Breast epithelium (tissue), 3 donors: ENCODE measurements around the gene SESN2.

Experiments used
- CTCF ChIP-seq, 3 donors: fragments of 450-650 bp; IDR thresholded peaks; one replicate each; pipeline ENCODE4 v1.5.1; 2016 to 2017; ENCODE audit warnings: antibody characterized with exemption in 3 of 3, mild to moderate bottlenecking in 3 of 3, moderate library complexity in 3 of 3
- POLR2A ChIP-seq: fragments of 450-650 bp; IDR thresholded peaks from one replicate; pipeline ENCODE4 v1.6.1; 2016; ENCODE audit warnings: antibody characterized with exemption, mild to moderate bottlenecking, moderate library complexity
- POLR2AphosphoS5 ChIP-seq, 3 donors: sonication (generic); formaldehyde crosslinking; IDR thresholded peaks; one replicate each; pipeline ENCODE4 v1.6.1; 2017; ENCODE audit warnings: antibody characterized with exemption in 3 of 3

- TF ChIP-seq POLR2A (no peak), CTCF (IDR thresholded peaks at IDR 0.05) (no peak), POLR2AphosphoS5 (IDR thresholded peaks at IDR 0.05) (no peak)
Observed at GRCh38 chr1:28265577-28265976, 6.3 kb downstream of the SESN2 start.
